Small intestine (tissue), 7 donors: Measurements from ENCODE around the gene KIFBP. TPM values are rescaled to one million over a fixed set of nuclear protein-coding genes. Genes with fewer than 3 reads are reported as not detected.

ENCODE experiments used
- DNase-seq, 2 donors: peaks; one replicate each; pipeline versions ENCODE4 v3.0.0 to v3.0.0-alpha.2; 2013
- FAIRE-seq: peaks from 2 replicates; lab custom pipeline; 2012; peaks lifted over from hg19 to GRCh38; lab: Jason Lieb, UNC
- H3K27ac ChIP-seq, 3 donors: one replicate each; pipeline ENCODE4 v1.5.1; 2013; ENCODE audit warnings: low read length in 2 of 3, mild to moderate bottlenecking in 2 of 3, control low read depth in 1 of 3, inconsistent platforms in 1 of 3, low read depth in 1 of 3, moderate library complexity in 1 of 3
- H3K27me3 ChIP-seq, 3 donors: one replicate each; pipeline ENCODE4 v1.6.1; 2013; ENCODE audit warnings: low read length in 3 of 3, inconsistent platforms in 1 of 3; ENCODE audit not compliant: control insufficient read depth in 3 of 3, insufficient read depth in 3 of 3
- H3K36me3 ChIP-seq, 3 donors: one replicate each; pipeline ENCODE4 v1.6.1; 2013; ENCODE audit warnings: low read length in 3 of 3, inconsistent platforms in 1 of 3, low read depth in 1 of 3, mild to moderate bottlenecking in 1 of 3, moderate library complexity in 1 of 3; ENCODE audit not compliant: control insufficient read depth in 3 of 3, insufficient read depth in 2 of 3
- H3K4me1 ChIP-seq, 3 donors: one replicate each; pipeline ENCODE4 v1.6.1; 2013; ENCODE audit warnings: low read length in 2 of 3, inconsistent platforms in 1 of 3, low read depth in 1 of 3, mild to moderate bottlenecking in 1 of 3, moderate library complexity in 1 of 3; ENCODE audit not compliant: control insufficient read depth in 3 of 3, insufficient read depth in 2 of 3
- H3K4me3 ChIP-seq, 3 donors: one replicate each; pipeline ENCODE4 v1.5.1; 2013; ENCODE audit warnings: low read length in 3 of 3, control low read depth in 1 of 3, inconsistent platforms in 1 of 3, low read depth in 1 of 3, mild to moderate bottlenecking in 1 of 3, moderate library complexity in 1 of 3
- H3K9me3 ChIP-seq, 2 donors: one replicate each; pipeline ENCODE4 v1.6.1; 2013; ENCODE audit warnings: low read depth in 1 of 2, low read length in 1 of 2; ENCODE audit not compliant: control insufficient read depth in 2 of 2, insufficient read depth in 1 of 2
- WGBS, 3 donors: extraction: QIAGEN DNeasy Blood & Tissue Kit; methylation state at CpG; one replicate each; pipeline ENCODE4 v1.1.7; 2013; 5-methylcytosine and 5-hydroxymethylcytosine counted together
- polyA plus RNA-seq, 4 donors: library from polyadenylated mRNA; stranded (reverse) in 3 of 4; unstranded in 1 of 4; fragments of 200-250 nt in 3 of 4; fragments of 120-200 nt in 1 of 4; gene quantifications; one replicate each; pipeline versions ENCODE4 v1.2.1 to v1.2.3, GENCODE V29; 2013
- donor health status: healthy with polysubstance abuse.
- donor health status: control.
- donor health status: control.
- donor health status: Bipolar disorder and iron deficiency.
- donor health status: healthy.

KIFBP gene
- polyA plus RNA-seq, 4 donors = 10.3 to 19.1 (median 13.3) TPM

DNA sequence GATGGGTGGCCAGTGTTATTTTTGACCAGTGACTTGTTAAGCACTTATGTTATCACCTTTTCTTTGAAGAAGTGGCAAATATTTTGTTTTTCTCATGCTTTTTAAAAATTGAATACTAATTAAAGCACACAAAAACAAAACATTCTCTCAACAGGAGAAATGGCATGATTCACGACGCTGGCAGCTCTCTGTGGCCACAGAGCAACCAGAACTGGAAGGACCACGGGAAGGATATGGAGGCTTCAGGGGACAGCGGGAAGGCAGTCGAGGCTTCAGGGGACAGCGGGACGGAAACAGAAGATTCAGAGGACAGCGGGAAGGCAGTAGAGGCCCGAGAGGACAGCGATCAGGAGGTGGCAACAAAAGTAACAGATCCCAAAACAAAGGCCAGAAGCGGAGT, 6.2 kb upstream of the KIFBP start:
- Histone ChIP-seq H3K4me3 (no peak overlapping the region), H3K27me3 (no peaks in the 10 kb centered on the region), H3K36me3 (peaks cover 7 to 30% (median 15%) of the 10 kb centered on the region in 3 donors), H3K9me3 (no peaks in the 10 kb centered on the region), H3K4me1 (no peaks in the 10 kb centered on the region), H3K27ac (no peak overlapping the region)
- WGBS, 3 donors = 95 to 96% (median 96%) methylated on average over 11 of the region's 11 CpGs
- no peak for FAIRE-seq
- DNase-seq = no peak

DNA sequence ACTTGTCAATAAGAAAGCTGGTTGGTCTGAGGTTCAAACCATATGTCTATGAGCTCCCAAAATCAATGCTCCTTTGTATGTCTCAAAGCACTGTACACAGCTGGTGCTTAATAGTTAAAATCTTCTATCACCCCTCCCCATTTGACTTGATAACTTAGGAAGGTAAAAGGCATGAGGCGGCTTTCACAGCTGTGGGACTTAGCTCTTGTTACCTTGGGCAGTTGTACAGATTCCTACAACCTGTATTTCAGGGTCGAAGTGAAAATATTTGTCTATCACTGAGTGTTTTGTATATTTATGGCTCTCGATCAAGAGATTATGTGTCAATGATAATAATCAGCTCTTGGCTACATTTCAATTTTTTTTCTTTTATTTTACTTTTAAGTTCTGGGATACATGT, 992 bp upstream of the KIFBP start:
- Histone ChIP-seq H3K27ac (no peak overlapping the region), H3K4me3 (no peak overlapping the region), H3K36me3 (peaks cover 2 to 18% (median 4%) of the 10 kb centered on the region in 3 donors), H3K9me3 (no peaks in the 10 kb centered on the region), H3K4me1 (peaks cover 2 to 6% (median 3%) of the 10 kb centered on the region in 3 donors), H3K27me3 (no peaks in the 10 kb centered on the region)
- FAIRE-seq (no peak), DNase-seq (no peak)
- 50 to 67% (median 52%) methylated on average over 3 of the region's 3 CpGs for WGBS, 3 donors

DNA sequence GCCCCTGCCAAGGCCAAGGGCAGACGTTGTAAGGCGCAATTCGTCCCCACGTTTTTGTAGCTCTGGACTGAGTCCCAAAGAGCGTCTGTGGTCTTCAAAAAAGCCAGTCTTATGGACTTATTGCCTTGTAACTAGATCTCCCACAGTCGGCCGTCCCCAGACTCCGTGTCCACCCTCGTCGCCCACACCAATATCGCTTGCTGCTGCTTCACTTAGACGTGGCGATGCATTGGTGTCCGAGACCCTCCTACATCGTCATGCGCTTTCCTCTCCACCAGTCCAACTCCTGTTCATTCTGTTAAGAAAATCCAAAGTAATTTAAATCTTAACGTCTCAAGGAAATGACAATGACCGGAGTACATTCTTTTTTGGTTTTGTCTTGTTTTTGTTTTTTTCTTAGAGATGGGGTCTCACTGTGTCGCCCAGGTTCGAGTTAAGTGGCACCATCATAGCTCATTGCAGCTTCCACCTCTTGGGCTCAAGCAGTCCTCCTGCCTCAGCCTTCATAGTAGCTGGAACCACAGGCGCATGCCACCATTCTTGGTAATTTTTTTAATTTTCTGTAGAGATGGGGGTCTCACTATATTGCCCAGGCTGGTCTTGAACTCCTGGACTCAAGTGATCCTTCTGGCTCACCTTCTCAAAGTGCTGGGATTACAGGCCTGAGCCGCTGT, 851 bp downstream of the KIFBP start:
- FAIRE-seq (no peak), DNase-seq (no peak)
- Histone ChIP-seq H3K27me3 (no peaks in the 10 kb centered on the region), H3K4me1 (peaks cover 2 to 11% (median 5%) of the 10 kb centered on the region in 3 donors), H3K36me3 (peaks cover 0 to 18% (median 0%) of the 10 kb centered on the region in 3 donors), H3K4me3 (peak overlapping the region; percentile 71 to 78 (median 76)), H3K9me3 (no peaks in the 10 kb centered on the region), H3K27ac (peak overlapping the region; percentile 77 to 92 (median 79))
- 17 to 26% (median 20%) methylated on average over 22 of the region's 22 CpGs for WGBS, 3 donors

DNA sequence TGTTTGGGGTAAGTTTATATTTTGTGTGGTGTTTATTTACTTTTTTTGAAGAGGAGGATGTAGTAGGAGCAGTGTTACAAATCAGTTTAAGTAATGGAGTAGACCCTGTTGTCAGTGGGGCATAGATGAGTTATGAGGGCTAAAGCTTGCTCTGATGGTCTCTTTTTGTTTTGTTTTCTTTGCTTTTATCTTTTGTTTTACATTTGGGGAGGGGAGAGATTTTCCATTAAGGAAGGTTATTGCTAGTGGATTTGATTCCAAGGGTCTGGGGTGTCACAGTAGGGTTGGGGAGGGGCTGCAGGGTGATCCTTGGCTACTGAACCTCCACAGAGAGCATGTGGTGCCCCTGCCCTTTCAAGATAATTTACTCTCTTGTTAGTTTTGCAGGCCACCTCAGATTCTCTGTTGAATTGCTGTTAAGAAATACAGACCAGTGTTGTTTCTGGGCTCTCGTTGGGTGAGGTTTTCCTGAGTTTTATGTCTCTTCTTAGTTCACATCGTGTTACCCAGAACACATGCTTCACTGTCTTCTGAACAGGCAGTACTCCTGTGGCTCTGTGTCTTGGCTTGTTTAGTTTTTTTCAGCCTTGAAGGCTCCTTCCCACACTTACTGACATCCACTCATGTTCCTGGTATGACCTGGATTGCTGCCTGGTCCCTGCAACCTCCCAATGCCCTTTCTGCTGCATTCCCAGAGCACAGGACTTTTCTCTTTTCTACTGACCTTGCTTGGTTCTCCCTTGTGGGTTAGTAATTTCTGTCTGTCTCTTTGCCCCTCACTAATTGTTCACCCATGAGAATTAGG, 4.2 kb downstream of the KIFBP start:
- H3K9me3 ChIP-seq = no peaks in the 10 kb centered on the region
- H3K4me1 ChIP-seq = peaks cover 2 to 11% (median 5%) of the 10 kb centered on the region in 3 donors
- DNase-seq = no peak
- no peak for FAIRE-seq
- peaks cover 0 to 12% (median 0%) of the 10 kb centered on the region in 3 donors for H3K36me3 ChIP-seq
- WGBS, 3 donors = 54 to 74% (median 68%) methylated on average over 2 of the region's 2 CpGs
- H3K27me3 ChIP-seq = no peaks in the 10 kb centered on the region
- peak overlapping the region in 1 of 3 donors; percentile 1 for H3K27ac ChIP-seq
- H3K4me3 ChIP-seq = no peak overlapping the region

DNA sequence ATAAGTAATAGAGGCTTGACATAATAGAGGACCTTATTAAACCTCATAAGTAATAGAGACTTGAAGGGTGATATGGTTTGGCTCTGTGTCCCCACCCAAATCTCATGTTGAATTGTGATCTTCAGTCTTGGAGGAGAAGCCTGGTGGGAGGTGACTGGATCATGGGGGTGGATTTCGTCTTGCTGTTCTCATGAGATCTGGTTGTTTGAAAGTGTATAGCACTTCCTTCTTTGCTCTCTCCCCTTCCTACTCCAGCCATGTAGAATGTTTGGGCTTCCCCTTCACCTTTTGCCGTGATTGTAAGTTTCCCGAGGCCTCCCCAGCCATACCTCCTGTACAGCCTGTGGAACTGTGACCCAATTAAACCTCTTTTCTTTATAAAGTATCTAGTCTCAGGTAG, 8.6 kb downstream of the KIFBP start:
- no peaks in the 10 kb centered on the region for H3K27me3 ChIP-seq

DNA sequence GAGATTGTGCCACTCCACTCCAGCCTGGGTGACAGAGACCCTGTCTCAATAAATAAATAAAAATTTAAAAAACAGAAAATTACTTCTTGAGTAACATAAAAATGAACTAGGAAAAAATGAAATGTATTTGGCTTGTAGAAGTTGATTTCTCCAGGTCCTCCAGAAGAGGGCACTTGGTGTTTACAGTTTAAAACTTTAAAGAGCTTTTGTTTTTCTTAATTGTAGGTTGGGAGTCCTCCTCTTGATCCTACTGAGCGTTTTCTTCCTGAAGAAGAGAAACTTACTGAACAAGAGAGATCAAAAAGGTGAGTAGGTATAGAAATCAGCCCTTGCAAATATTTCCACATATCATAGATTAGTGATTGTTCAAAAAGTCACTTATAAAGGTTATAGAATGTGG, 16.2 kb downstream of the KIFBP start:
- peak; percentile 11 to 23 for DNase-seq
- FAIRE-seq = no peak
- 3 to 11% (median 9%) methylated on average over 1 of the region's 1 CpG for WGBS, 3 donors

More for the DNA sequence above, 8.6 kb downstream of the KIFBP start:
- no peak for FAIRE-seq
- Histone ChIP-seq H3K9me3 (no peaks in the 10 kb centered on the region), H3K4me3 (no peak overlapping the region), H3K27ac (peak overlapping the region in 1 of 3 donors; percentile 17), H3K4me1 (peaks cover 0 to 5% (median 2%) of the 10 kb centered on the region in 3 donors), H3K36me3 (peaks cover 0 to 18% (median 4%) of the 10 kb centered on the region in 3 donors)
- WGBS, 3 donors = 78 to 91% (median 89%) methylated on average over 3 of the region's 3 CpGs
- no peak for DNase-seq

DNA sequence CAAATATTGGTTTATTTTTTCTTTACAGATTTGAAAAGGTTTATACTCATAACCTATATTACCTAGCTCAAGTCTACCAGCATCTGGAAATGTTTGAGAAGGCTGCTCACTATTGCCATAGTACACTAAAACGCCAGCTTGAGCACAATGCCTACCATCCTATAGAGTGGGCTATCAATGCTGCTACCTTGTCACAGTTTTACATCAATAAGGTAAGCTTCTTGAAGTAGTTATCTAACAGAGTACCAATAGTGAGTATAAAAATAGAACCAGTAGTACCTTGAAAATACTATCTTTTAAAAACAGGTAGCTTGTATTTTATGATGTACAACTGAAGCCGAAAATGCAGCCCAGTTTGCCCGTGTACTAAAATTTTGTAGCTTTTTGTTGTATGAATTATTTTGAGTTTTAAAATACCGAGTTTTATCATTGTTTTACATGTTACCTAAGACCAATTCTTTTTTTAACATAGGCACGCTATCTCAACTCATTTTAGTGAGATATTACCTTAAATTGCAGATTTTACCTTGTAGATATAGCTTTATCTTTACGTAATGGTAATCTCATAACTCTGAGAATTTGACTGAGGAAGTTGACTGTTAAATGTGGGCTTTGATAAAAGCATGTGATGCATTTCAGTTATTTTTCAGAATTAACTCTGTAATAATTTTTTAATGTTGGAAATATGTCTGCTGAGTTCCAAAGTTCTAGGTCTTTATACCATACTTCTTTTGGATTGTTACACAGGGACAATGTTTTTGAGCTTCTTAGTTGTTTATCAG, 17.3 kb downstream of the KIFBP start:
- no peak overlapping the region for H3K4me3 ChIP-seq
- FAIRE-seq (no peak), DNase-seq (no peak)
- no peaks in the 10 kb centered on the region for H3K4me1 ChIP-seq
- no peaks in the 10 kb centered on the region for H3K27me3 ChIP-seq
- H3K36me3 ChIP-seq = peaks cover 0 to 20% (median 2%) of the 10 kb centered on the region in 3 donors
- WGBS, 3 donors = 87 to 96% (median 94%) methylated on average over 6 of the region's 6 CpGs
- no peak overlapping the region for H3K27ac ChIP-seq
- no peaks in the 10 kb centered on the region for H3K9me3 ChIP-seq

More for the DNA sequence above, 16.2 kb downstream of the KIFBP start:
- Histone ChIP-seq H3K27ac (no peak overlapping the region), H3K4me3 (no peak overlapping the region), H3K27me3 (no peaks in the 10 kb centered on the region), H3K9me3 (no peaks in the 10 kb centered on the region), H3K36me3 (peaks cover 0 to 20% (median 4%) of the 10 kb centered on the region in 3 donors), H3K4me1 (no peaks in the 10 kb centered on the region)

DNA sequence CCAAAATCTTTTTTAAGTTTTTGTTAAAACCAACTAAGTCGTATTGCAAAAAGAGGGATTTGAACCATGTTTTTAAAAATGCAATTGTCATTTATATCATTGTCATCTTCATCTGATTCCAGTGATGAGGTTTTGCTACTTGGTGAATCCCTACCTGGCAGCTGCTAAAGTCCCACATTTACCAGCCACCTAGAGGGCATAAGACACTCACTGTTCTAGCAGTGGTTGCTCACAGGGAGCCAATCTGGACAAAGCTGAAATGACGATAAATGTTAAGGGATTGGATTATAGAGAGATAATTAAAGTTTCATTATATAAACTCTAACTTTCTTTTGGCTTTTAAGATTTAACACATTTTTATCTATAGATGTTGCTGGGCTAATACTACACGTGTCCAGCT, 18.7 kb downstream of the KIFBP start:
- no peaks in the 10 kb centered on the region for H3K9me3 ChIP-seq
- no peak for DNase-seq
- no peak for FAIRE-seq
- H3K4me3 ChIP-seq = no peak overlapping the region
- H3K4me1 ChIP-seq = no peaks in the 10 kb centered on the region
- WGBS, 3 donors = 87 to 90% (median 88%) methylated on average over 3 of the region's 3 CpGs
- no peak overlapping the region for H3K27ac ChIP-seq
- peaks cover 0 to 21% (median 0%) of the 10 kb centered on the region in 3 donors for H3K36me3 ChIP-seq
- H3K27me3 ChIP-seq = no peaks in the 10 kb centered on the region
